ENCODE data around the gene DNPH1. TPM values are rescaled to one million over a fixed set of nuclear protein-coding genes. Genes with fewer than 3 reads are reported as not detected.

The DNPH1 gene
- total RNA-seq, 1 experiment from 2014 or later: 47.0 TPM

DNA sequence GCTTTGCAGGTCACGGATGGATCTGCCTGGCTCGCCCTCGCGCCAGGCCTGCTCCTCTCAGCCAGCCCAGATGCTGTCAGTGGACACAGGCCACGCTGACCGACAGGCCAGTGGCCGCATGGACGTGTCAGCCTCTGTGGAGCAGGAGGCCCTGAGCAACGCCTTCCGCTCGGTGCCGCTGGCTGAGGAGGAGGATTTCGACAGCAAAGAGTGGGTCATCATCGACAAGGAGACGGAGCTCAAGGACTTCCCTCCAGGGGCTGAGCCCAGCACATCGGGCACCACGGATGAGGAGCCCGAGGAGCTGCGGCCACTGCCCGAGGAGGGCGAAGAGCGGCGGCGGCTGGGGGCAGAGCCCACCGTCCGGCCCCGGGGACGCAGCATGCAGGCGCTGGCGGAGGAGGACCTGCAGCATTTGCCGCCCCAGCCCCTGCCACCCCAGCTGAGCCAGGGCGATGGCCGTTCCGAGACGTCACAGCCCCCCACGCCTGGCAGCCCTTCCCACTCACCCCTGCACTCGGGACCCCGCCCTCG, 33.6 kb upstream of the DNPH1 start:
- DNase-seq: no peak
- no peak overlapping the region for H3K18ac ChIP-seq (ENCODE audit: insufficient read length, low read depth, low read length)
- no peak overlapping the region for H3K23ac ChIP-seq (ENCODE audit: insufficient read length, low read depth, low read length)
- H3K56ac ChIP-seq (ENCODE audit: insufficient read length, low read depth, low read length): no peak overlapping the region
- H4K8ac ChIP-seq (replicated peaks; ENCODE audit: insufficient read length, low read depth, low read length): no peak overlapping the region
- H3K4me3 Mint-ChIP-seq: no peak overlapping the region; a peak in 1 of 5 replicates
- no peaks in the 10 kb centered on the region for H3K27me3 ChIP-seq (ENCODE audit: insufficient read depth, low read length)
- H4K91ac ChIP-seq (ENCODE audit: insufficient read length, low read depth, low read length): no peak overlapping the region
- no peak overlapping the region for H2BK5ac ChIP-seq (ENCODE audit: insufficient read length, low read length)
- H3K9me3 ChIP-seq (ENCODE audit: control insufficient read depth, low read depth, low read length): no peaks in the 10 kb centered on the region
- H4K20me1 ChIP-seq (ENCODE audit: control insufficient read depth, insufficient read depth, insufficient read length): no peaks in the 10 kb centered on the region
- peaks cover 5% of the 10 kb centered on the region; the same call in 1 of the 2 replicates for H3K4me1 ChIP-seq (ENCODE audit: insufficient read depth, low read length)
- no peak overlapping the region for H2BK20ac ChIP-seq (ENCODE audit: low read depth, low read length, poor library complexity, severe bottlenecking)
- H3K4me2 ChIP-seq (ENCODE audit: insufficient read depth, insufficient read length, low read length): no peak overlapping the region
- H3T11ph ChIP-seq (ENCODE audit: low read length): no peak overlapping the region
- TF ChIP-seq CTCF (conservative IDR thresholded peaks at IDR 0.05): no peak
- H3K36me3 Mint-ChIP-seq (ENCODE audit: insufficient read depth in 1 of 3, low read depth in 3 of 3): no peaks in the 10 kb centered on the region; a peak in 1 of 7 replicates
- H3K27ac Mint-ChIP-seq: no peak overlapping the region
- peaks cover 6% of the 10 kb centered on the region for H3K27me3 Mint-ChIP-seq (ENCODE audit: low read depth)
- H3K9me3 Mint-ChIP-seq: no peaks in the 10 kb centered on the region; a peak in 1 of 5 replicates
- WGBS (ENCODE audit: extremely low coverage, insufficient read length, low lambda C conversion rate): no CpG with 5 or more reads among the region's 39 CpGs
- no peaks in the 10 kb centered on the region for H3K23me2 ChIP-seq (ENCODE audit: insufficient read length, low read depth, low read length, poor library complexity, severe bottlenecking)
- H2BK120ac ChIP-seq (ENCODE audit: low read depth, low read length, poor library complexity, severe bottlenecking): no peak overlapping the region
- no peak overlapping the region for H2BK12ac ChIP-seq (ENCODE audit: insufficient read length, low read depth, low read length)
- no peaks in the 10 kb centered on the region for H3K79me2 ChIP-seq (ENCODE audit: insufficient read depth, low read length)
- no peak overlapping the region for H2AK5ac ChIP-seq (ENCODE audit: insufficient read length, low read length)
- H3K79me1 ChIP-seq (ENCODE audit: insufficient read depth, low read depth, low read length, poor library complexity, severe bottlenecking): no peaks in the 10 kb centered on the region
- no peak overlapping the region for H3K9ac ChIP-seq (ENCODE audit: extremely low read depth, insufficient read length, low read length)
- H3K27ac ChIP-seq (ENCODE audit: insufficient read length, low read depth, low read length): no peak overlapping the region
- no peak overlapping the region for H2AFZ ChIP-seq (ENCODE audit: low read length)
- H3K14ac ChIP-seq (ENCODE audit: insufficient read depth, low read length): no peak overlapping the region
- no peak overlapping the region for H4K5ac ChIP-seq (ENCODE audit: insufficient read length, low read depth, low read length)
- H3K4ac ChIP-seq (ENCODE audit: low read depth, low read length): no peak overlapping the region
- no peak overlapping the region for H2BK15ac ChIP-seq (ENCODE audit: low read depth, low read length)
- H3K4me1 Mint-ChIP-seq: peaks cover 18 to 25% of the 10 kb centered on the region in 2 experiments
